HepG2 (cell line): Measurements from ENCODE around the gene STAP2. TPM values are rescaled to one million over a fixed set of nuclear protein-coding genes. Genes with fewer than 3 reads are reported as not detected.

ENCODE experiments used
- ADNP ChIP-seq: sonication (generic); formaldehyde crosslinking; IDR thresholded peaks from 2 replicates; pipeline ENCODE4 v1.4.0; 2020; ENCODE audit warnings: missing genetic modification reagents
- CHD2 ChIP-seq: IDR thresholded peaks from 2 replicates; pipeline ENCODE4 v1.6.1; 2011; ENCODE audit warnings: low read depth, low read length, improper control_type of control experiment
- DDIT3 ChIP-seq: sonication (generic); formaldehyde crosslinking; IDR thresholded peaks from 2 replicates; pipeline ENCODE4 v1.4.0; 2020; ENCODE audit warnings: mild to moderate bottlenecking, missing genetic modification reagents
- E2F5 ChIP-seq: sonication (generic); formaldehyde crosslinking; conservative IDR thresholded peaks from 2 replicates; pipeline ENCODE4 v1.4.0; 2020; ENCODE audit warnings: missing genetic modification reagents
- FOXM1 ChIP-seq: sonication (generic); formaldehyde crosslinking; IDR thresholded peaks from 2 replicates; pipeline ENCODE4 v1.5.0; 2020; ENCODE audit warnings: missing genetic modification reagents
- GATAD2A ChIP-seq: IDR thresholded peaks from 2 replicates; pipeline ENCODE4 v1.6.1; 2016
- HOXA7 ChIP-seq: sonication (generic); formaldehyde crosslinking; IDR thresholded peaks from 2 replicates; pipeline ENCODE4 v1.8.1; 2022; ENCODE audit warnings: mild to moderate bottlenecking, missing genetic modification reagents, moderate library complexity
- HOXD1 ChIP-seq: sonication (generic); formaldehyde crosslinking; IDR thresholded peaks from 2 replicates; pipeline ENCODE4 v1.5.0; 2020; ENCODE audit warnings: missing genetic modification reagents
- KDM6A ChIP-seq: IDR thresholded peaks from 2 replicates; pipeline ENCODE4 v1.6.1; 2016; ENCODE audit warnings: low read depth
- NBN ChIP-seq: fragments of 450-650 bp; conservative IDR thresholded peaks from 2 replicates; pipeline ENCODE4 v1.6.1; 2017
- PHF20 ChIP-seq: sonication (generic); formaldehyde crosslinking; IDR thresholded peaks from 2 replicates; pipeline ENCODE4 v1.5.0; 2020; ENCODE audit warnings: mild to moderate bottlenecking, missing genetic modification reagents
- PHF21A ChIP-seq: sonication (generic); formaldehyde crosslinking; IDR thresholded peaks from 2 replicates; pipeline ENCODE4 v1.5.0; 2020; ENCODE audit warnings: mild to moderate bottlenecking, missing genetic modification reagents
- PPARG ChIP-seq: conservative IDR thresholded peaks from 2 replicates; pipeline ENCODE4 v1.6.1; 2016; ENCODE audit warnings: missing biosample characterization, missing genetic modification reagents
- SIX4 ChIP-seq: sonication (generic); formaldehyde crosslinking; IDR thresholded peaks from 2 replicates; pipeline ENCODE4 v1.4.0; 2020; ENCODE audit warnings: missing genetic modification reagents
- SNAPC5 ChIP-seq: sonication (generic); formaldehyde crosslinking; IDR thresholded peaks from 2 replicates; pipeline ENCODE4 v1.8.1; 2023; ENCODE audit warnings: mild to moderate bottlenecking, missing genetic modification reagents, borderline replicate concordance
- TCF12 ChIP-seq, 2 experiments: fragments of 450-650 bp in 1 of 2; sonication (generic) in 1 of 2; formaldehyde crosslinking in 1 of 2; IDR thresholded peaks; 2 replicates each; pipeline versions ENCODE4 v1.6.1 to v1.8.0; 2017 to 2022; ENCODE audit warnings: antibody characterized with exemption in 1 of 2, mild to moderate bottlenecking in 1 of 2, missing genetic modification reagents in 1 of 2, moderate library complexity in 1 of 2
- ZEB1 ChIP-seq: IDR thresholded peaks from 2 replicates; pipeline ENCODE4 v1.6.1; 2012; ENCODE audit warnings: mild to moderate bottlenecking, low read depth, inconsistent platforms; ENCODE audit not compliant: insufficient replicate concordance
- ZNF253 ChIP-seq: sonication (generic); formaldehyde crosslinking; IDR thresholded peaks from 2 replicates; pipeline ENCODE4 v1.8.0; 2022; ENCODE audit warnings: mild to moderate bottlenecking, missing genetic modification reagents, borderline replicate concordance
- ZNF256 ChIP-seq: sonication (generic); formaldehyde crosslinking; conservative IDR thresholded peaks from 2 replicates; pipeline ENCODE4 v1.4.0; 2020; ENCODE audit warnings: missing genetic modification reagents
- ZNF264 ChIP-seq: sonication (generic); formaldehyde crosslinking; IDR thresholded peaks from 2 replicates; pipeline ENCODE4 v1.4.0; 2020; ENCODE audit warnings: missing genetic modification reagents
- ZNF335 ChIP-seq: sonication (generic); formaldehyde crosslinking; IDR thresholded peaks from 2 replicates; pipeline ENCODE4 v1.4.0; 2020; ENCODE audit warnings: missing genetic modification reagents
- ZNF441 ChIP-seq: sonication (generic); formaldehyde crosslinking; IDR thresholded peaks from 2 replicates; pipeline ENCODE4 v1.7.0; 2021; ENCODE audit warnings: missing genetic modification reagents, borderline replicate concordance
- ZNF543 ChIP-seq: sonication (generic); formaldehyde crosslinking; IDR thresholded peaks from 2 replicates; pipeline ENCODE4 v1.4.0; 2020; ENCODE audit warnings: mild to moderate bottlenecking, missing genetic modification reagents
- ZNF556 ChIP-seq: sonication (generic); formaldehyde crosslinking; IDR thresholded peaks from 2 replicates; pipeline ENCODE4 v1.4.0; 2020; ENCODE audit warnings: mild to moderate bottlenecking, missing genetic modification reagents, borderline replicate concordance
- ZNF577 ChIP-seq: sonication (generic); formaldehyde crosslinking; IDR thresholded peaks from 2 replicates; pipeline ENCODE4 v1.4.0; 2020; ENCODE audit warnings: mild to moderate bottlenecking, low read depth, missing genetic modification reagents, borderline replicate concordance
- ZNF644 ChIP-seq: IDR thresholded peaks from 2 replicates; pipeline ENCODE4 v1.6.1; 2016; ENCODE audit warnings: low read depth
- ZNF670 ChIP-seq: sonication (generic); formaldehyde crosslinking; IDR thresholded peaks from 2 replicates; pipeline ENCODE4 v1.8.0; 2022; ENCODE audit warnings: mild to moderate bottlenecking, missing genetic modification reagents, borderline replicate concordance
- ZNF878 ChIP-seq: sonication (generic); formaldehyde crosslinking; IDR thresholded peaks from 2 replicates; pipeline ENCODE4 v1.8.1; 2023; ENCODE audit warnings: mild to moderate bottlenecking, missing genetic modification reagents, moderate library complexity
- polyA plus RNA-seq, 8 experiments: library from polyadenylated mRNA; depleted of rRNA in 3 of 8; stranded (reverse) in 7 of 8; unstranded in 1 of 8; fragments of >200 nt; fragmentation: Illumina TruSeq in 4 of 8; extraction: Trizol in 4 of 8; gene quantifications; 2 replicates each; pipeline versions ENCODE4 v1.2.1 to v1.2.3, GENCODE V29; 2011 to 2016; ENCODE audit warnings: low read depth in 4 of 8, missing spikeins in 1 of 8, mixed read lengths in 1 of 8; ENCODE audit not compliant: insufficient read depth in 1 of 8
- total RNA-seq, 5 experiments: library from RNA; depleted of rRNA; stranded (reverse); fragments of >200 nt; fragmentation: Illumina TruSeq; extraction: Trizol; gene quantifications; 2 replicates each; pipeline ENCODE4 v1.2.3, GENCODE V29; 2016; ENCODE audit warnings: low read depth in 1 of 5
- TF ChIP-seq, protein P1 (sequence below): sonication (generic); formaldehyde crosslinking; IDR thresholded peaks from 2 replicates; pipeline ENCODE4 v1.4.0; 2020; ENCODE audit warnings: mild to moderate bottlenecking, missing genetic modification reagents, borderline replicate concordance
- TF ChIP-seq, protein P2 (sequence below): sonication (generic); formaldehyde crosslinking; IDR thresholded peaks from 2 replicates; pipeline ENCODE4 v1.8.0; 2022; ENCODE audit warnings: missing genetic modification reagents, mild to moderate bottlenecking, borderline replicate concordance

The STAP2 gene
- total and polyA plus RNA-seq, 2 of the 13 experiments (the other 11 are each of a cell fraction or from before 2014, with no cell fraction given), result 39.0 to 43.7 TPM

GRCh38 chr19:4385291-4386040, 46.8 kb upstream of the STAP2 start (continued):
- TF ChIP-seq SIX4 (CRISPR knock-in tag) (no peak), TCF12 (IDR thresholded peaks at IDR 0.05) (no peak), TCF12 (CRISPR knock-in tag; IDR thresholded peaks at IDR 0.05) (no peak), PHF20 (no peak), FOXM1 (CRISPR knock-in tag) (no peak), ZNF644 (CRISPR knock-in tag) (no peak), E2F5 (no peak), ZNF256 (CRISPR knock-in tag) (no peak), ZNF264 (CRISPR knock-in tag) (no peak), ZEB1 (no peak), ZNF878 (CRISPR knock-in tag) (no peak), DDIT3 (CRISPR knock-in tag) (no peak), GATAD2A (CRISPR knock-in tag) (peak; percentile 66), ADNP (CRISPR knock-in tag) (no peak), ZNF335 (CRISPR knock-in tag) (no peak), ZNF556 (CRISPR knock-in tag) (no peak), ZNF577 (CRISPR knock-in tag) (no peak), HOXA7 (CRISPR knock-in tag) (no peak), HOXD1 (CRISPR knock-in tag) (no peak), CHD2 (no peak), ZNF670 (CRISPR knock-in tag) (no peak), SNAPC5 (CRISPR knock-in tag) (no peak), ZNF441 (CRISPR knock-in tag) (no peak), PPARG (CRISPR knock-in tag) (no peak), ZNF253 (CRISPR knock-in tag) (no peak), KDM6A (no peak), PHF21A (CRISPR knock-in tag) (peak; percentile 58; the same call in 1 of the 2 replicates), NBN (no peak), ZNF543 (CRISPR knock-in tag) (no peak)
- TF ChIP-seq, protein P1, sequence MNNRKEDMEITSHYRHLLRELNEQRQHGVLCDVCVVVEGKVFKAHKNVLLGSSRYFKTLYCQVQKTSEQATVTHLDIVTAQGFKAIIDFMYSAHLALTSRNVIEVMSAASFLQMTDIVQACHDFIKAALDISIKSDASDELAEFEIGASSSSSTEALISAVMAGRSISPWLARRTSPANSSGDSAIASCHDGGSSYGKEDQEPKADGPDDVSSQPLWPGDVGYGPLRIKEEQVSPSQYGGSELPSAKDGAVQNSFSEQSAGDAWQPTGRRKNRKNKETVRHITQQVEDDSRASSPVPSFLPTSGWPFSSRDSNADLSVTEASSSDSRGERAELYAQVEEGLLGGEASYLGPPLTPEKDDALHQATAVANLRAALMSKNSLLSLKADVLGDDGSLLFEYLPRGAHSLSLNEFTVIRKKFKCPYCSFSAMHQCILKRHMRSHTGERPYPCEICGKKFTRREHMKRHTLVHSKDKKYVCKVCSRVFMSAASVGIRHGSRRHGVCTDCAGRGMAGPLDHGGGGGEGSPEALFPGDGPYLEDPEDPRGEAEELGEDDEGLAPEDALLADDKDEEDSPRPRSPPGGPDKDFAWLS, result no peak
- TF ChIP-seq, protein P2, sequence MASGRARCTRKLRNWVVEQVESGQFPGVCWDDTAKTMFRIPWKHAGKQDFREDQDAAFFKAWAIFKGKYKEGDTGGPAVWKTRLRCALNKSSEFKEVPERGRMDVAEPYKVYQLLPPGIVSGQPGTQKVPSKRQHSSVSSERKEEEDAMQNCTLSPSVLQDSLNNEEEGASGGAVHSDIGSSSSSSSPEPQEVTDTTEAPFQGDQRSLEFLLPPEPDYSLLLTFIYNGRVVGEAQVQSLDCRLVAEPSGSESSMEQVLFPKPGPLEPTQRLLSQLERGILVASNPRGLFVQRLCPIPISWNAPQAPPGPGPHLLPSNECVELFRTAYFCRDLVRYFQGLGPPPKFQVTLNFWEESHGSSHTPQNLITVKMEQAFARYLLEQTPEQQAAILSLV, result no peak
